Natural killer cell (primary cell): ENCODE measurements around the gene SAE1. TPM values are rescaled to one million over a fixed set of nuclear protein-coding genes. Genes with fewer than 3 reads are reported as not detected.

Experiments
- ATAC-seq, 3 donors: fragments of 150-1000 bp in 2 of 3; fragments of 200-7000 bp in 1 of 3; cut with Tn5 transposase; 1 replicate in 1 of 3; 2 replicates in 2 of 3; pipeline ENCODE4 v1.10.0; 2021; ENCODE audit warnings: mild to moderate bottlenecking in 2 of 3, moderate library complexity in 2 of 3
- DNase-seq, 2 donors: peaks; one replicate each; pipeline versions ENCODE4 v3.0.0 to v3.0.0-alpha.2; 2013 to 2021; ENCODE audit warnings: mixed read lengths in 1 of 2
- H3K27ac ChIP-seq: one replicate; pipeline ENCODE4 v1.5.1; 2013; ENCODE audit warnings: mild to moderate bottlenecking, low read length
- H3K27me3 ChIP-seq: one replicate; pipeline ENCODE4 v1.6.1; 2013; ENCODE audit warnings: low read length; ENCODE audit not compliant: control insufficient read depth, insufficient read depth
- H3K36me3 ChIP-seq: one replicate; pipeline ENCODE4 v1.6.1; 2013; ENCODE audit warnings: low read length; ENCODE audit not compliant: control insufficient read depth, insufficient read depth
- H3K4me1 ChIP-seq: one replicate; pipeline ENCODE4 v1.6.1; 2013; ENCODE audit warnings: low read length; ENCODE audit not compliant: control insufficient read depth, insufficient read depth
- H3K4me3 ChIP-seq: one replicate; pipeline ENCODE4 v1.5.1; 2013; ENCODE audit warnings: low read length
- H3K9me3 ChIP-seq: one replicate; pipeline ENCODE4 v1.6.1; 2013; ENCODE audit warnings: low read length; ENCODE audit not compliant: control insufficient read depth, insufficient read depth
- H3K27ac Mint-ChIP-seq, 2 donors: one replicate each; pipeline ENCODE4 v1.8.0; 2022; ENCODE audit warnings: mild to moderate bottlenecking in 2 of 2, mixed read lengths in 2 of 2, moderate library complexity in 1 of 2
- H3K27me3 Mint-ChIP-seq, 2 donors: one replicate each; pipeline ENCODE4 v1.8.0; 2022; ENCODE audit warnings: low read depth in 2 of 2, mixed read lengths in 2 of 2
- H3K36me3 Mint-ChIP-seq: one replicate; pipeline ENCODE4 v1.8.0; 2022; ENCODE audit warnings: mixed read lengths
- H3K4me1 Mint-ChIP-seq, 2 donors: one replicate each; pipeline ENCODE4 v1.8.0; 2022; ENCODE audit warnings: mixed read lengths in 2 of 2
- H3K4me3 Mint-ChIP-seq: one replicate; pipeline ENCODE4 v1.8.0; 2022; ENCODE audit warnings: mild to moderate bottlenecking, moderate library complexity, mixed read lengths
- H3K9me3 Mint-ChIP-seq, 2 donors: one replicate each; pipeline ENCODE4 v1.8.0; 2022; ENCODE audit warnings: mixed read lengths in 2 of 2
- WGBS: methylation state at CpG from one replicate; pipeline ENCODE4 v1.1.7; 2013; ENCODE audit warnings: missing lambda C conversion rate; ENCODE audit not compliant: insufficient coverage; 5-methylcytosine and 5-hydroxymethylcytosine counted together
- intact Hi-C: fragments of 100-400 bp; cut with micrococcal nuclease; formaldehyde crosslinking; loops from one replicate; pipeline ENCODE4 v1.14.2; 2022
- total RNA-seq, 4 donors: library from RNA; stranded (reverse); fragments of 120-200 nt in 1 of 4; gene quantifications; one replicate each; pipeline versions ENCODE4 v1.2.3 to v1.2.4, GENCODE V29; 2013 to 2022
- TF ChIP-seq, protein P1 (sequence below): fragments of 200-600 bp; IDR thresholded peaks from one replicate; pipeline ENCODE4 v1.8.0; 2022; ENCODE audit warnings: antibody characterized with exemption

Gene SAE1
- total RNA-seq, 3 donors from 2014 or later (not counting 1 experiment from before 2014, with no cell fraction given), result 42.5 to 49.3 (median 46.0) TPM

DNA sequence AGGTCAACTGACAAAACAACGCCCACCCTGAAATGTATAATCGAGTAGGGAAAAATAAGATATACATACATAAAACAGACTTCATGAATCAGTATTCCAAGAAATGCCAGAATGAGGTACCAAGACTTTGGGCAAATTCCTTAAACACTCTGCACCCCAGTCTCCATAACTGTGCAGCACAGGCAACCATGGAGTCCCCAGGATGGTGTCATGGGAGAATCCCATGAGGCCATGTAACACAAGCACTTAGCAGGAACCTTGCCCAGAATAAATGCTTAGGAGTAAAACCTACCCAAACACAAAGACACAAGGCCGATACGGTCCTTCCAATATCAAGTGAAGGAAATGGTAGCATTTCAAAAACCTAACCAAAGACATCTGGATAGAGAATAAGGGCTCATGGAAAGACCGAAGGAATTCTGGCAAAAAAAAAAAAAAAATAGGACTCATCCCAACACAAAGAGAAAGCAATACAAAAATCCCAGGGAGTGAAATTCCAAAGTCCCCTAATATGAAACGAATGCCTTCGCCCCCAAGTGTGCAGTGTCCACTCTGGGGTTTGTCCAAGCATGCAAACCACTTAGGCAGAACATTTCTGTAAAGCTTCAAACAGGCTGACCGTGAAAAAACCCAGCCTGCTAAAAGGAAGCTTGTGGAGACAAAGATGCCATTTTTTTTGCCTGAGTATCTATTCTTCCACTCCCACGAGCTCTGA, 28.1 kb upstream of the SAE1 start:
- Histone ChIP-seq H3K27ac (no peak overlapping the region), H3K36me3 (peaks cover 9% of the 10 kb centered on the region), H3K4me1 (peaks cover 15% of the 10 kb centered on the region), H3K4me3 (no peak overlapping the region), H3K27me3 (no peaks in the 10 kb centered on the region), H3K9me3 (no peaks in the 10 kb centered on the region)
- no peak overlapping the region for H3K4me3 Mint-ChIP-seq
- 94% methylated on average over 6 of the region's 9 CpGs for WGBS
- H3K4me1 Mint-ChIP-seq, result peaks cover 31 to 35% of the 10 kb centered on the region in 2 donors
- DNase-seq (no peak), ATAC-seq (no peak)
- no peaks in the 10 kb centered on the region for H3K36me3 Mint-ChIP-seq
- TF ChIP-seq, protein P1, sequence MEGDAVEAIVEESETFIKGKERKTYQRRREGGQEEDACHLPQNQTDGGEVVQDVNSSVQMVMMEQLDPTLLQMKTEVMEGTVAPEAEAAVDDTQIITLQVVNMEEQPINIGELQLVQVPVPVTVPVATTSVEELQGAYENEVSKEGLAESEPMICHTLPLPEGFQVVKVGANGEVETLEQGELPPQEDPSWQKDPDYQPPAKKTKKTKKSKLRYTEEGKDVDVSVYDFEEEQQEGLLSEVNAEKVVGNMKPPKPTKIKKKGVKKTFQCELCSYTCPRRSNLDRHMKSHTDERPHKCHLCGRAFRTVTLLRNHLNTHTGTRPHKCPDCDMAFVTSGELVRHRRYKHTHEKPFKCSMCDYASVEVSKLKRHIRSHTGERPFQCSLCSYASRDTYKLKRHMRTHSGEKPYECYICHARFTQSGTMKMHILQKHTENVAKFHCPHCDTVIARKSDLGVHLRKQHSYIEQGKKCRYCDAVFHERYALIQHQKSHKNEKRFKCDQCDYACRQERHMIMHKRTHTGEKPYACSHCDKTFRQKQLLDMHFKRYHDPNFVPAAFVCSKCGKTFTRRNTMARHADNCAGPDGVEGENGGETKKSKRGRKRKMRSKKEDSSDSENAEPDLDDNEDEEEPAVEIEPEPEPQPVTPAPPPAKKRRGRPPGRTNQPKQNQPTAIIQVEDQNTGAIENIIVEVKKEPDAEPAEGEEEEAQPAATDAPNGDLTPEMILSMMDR, result no peak
- intact Hi-C loops, result no loop called here
- H3K27ac Mint-ChIP-seq, result no peak overlapping the region
- no peaks in the 10 kb centered on the region for H3K27me3 Mint-ChIP-seq
- no peaks in the 10 kb centered on the region for H3K9me3 Mint-ChIP-seq

DNA sequence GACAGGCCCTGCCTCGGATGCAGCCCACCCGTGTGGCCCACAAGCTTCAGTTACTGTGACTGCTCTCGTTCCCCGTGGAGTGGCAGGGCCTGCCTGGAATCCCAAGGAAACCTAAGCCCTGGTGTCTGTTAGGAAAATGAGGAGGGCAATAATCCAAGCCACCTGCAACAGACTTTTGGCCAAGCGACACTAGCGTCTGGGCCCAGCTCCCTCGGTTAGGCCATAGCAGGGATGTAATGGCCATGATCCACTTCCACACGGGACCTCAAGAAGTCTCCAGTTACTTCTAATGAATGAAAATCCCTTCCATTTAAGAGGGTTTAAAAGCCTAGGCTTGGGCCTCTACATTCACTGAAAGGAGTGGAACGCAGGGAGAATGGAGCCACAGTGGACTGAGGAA, 26.0 kb upstream of the SAE1 start:
- Histone ChIP-seq H3K27ac (no peak overlapping the region), H3K9me3 (no peaks in the 10 kb centered on the region), H3K4me1 (peaks cover 22% of the 10 kb centered on the region), H3K36me3 (peaks cover 6% of the 10 kb centered on the region), H3K27me3 (no peaks in the 10 kb centered on the region), H3K4me3 (no peak overlapping the region)
- no peak overlapping the region for H3K27ac Mint-ChIP-seq
- DNase-seq (no peak), ATAC-seq (no peak)
- no peaks in the 10 kb centered on the region for H3K36me3 Mint-ChIP-seq
- H3K4me1 Mint-ChIP-seq, result peaks cover 47 to 51% of the 10 kb centered on the region in 2 donors
- intact Hi-C loops, result no loop called here
- TF ChIP-seq, protein P1, result no peak
- H3K9me3 Mint-ChIP-seq, result no peaks in the 10 kb centered on the region
- H3K27me3 Mint-ChIP-seq, result no peaks in the 10 kb centered on the region
- H3K4me3 Mint-ChIP-seq, result no peak overlapping the region
- WGBS, result 95% methylated on average over 9 of the region's 9 CpGs

DNA sequence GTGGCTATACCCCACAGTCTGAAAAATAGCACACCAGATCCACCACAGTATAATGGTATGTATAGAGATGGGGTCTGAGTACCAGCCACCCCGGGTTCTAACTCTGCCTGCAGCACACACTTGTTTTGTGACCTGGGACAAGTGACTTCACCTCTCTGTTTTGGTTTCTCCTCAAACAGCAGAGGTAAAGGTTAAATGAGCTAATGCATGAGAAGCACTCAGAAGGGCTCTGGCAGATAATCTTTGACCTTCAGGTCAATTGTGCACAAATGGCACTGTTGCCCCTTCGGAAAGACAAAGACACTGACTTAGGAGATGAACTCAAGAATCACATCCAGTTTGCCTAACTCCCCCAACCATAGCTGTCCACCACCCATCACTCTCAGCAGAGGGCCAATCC, 24.8 kb upstream of the SAE1 start:
- no peaks in the 10 kb centered on the region for H3K9me3 ChIP-seq
- no peaks in the 10 kb centered on the region for H3K9me3 Mint-ChIP-seq
- TF ChIP-seq, protein P1, result no peak
- H3K4me3 Mint-ChIP-seq, result no peak overlapping the region
- ATAC-seq (no peak), DNase-seq (no peak)
- WGBS, result 75% methylated on average over 2 of the region's 2 CpGs
- intact Hi-C loops, result no loop called here
- H3K4me1 ChIP-seq, result peaks cover 26% of the 10 kb centered on the region
- no peaks in the 10 kb centered on the region for H3K27me3 Mint-ChIP-seq
- H3K27me3 ChIP-seq, result no peaks in the 10 kb centered on the region
- H3K36me3 ChIP-seq, result peaks cover 8% of the 10 kb centered on the region
- H3K27ac ChIP-seq, result no peak overlapping the region
- H3K4me3 ChIP-seq, result no peak overlapping the region
- peak overlapping the region; percentile 28 to 99 for H3K27ac Mint-ChIP-seq
- H3K36me3 Mint-ChIP-seq, result no peaks in the 10 kb centered on the region
- H3K4me1 Mint-ChIP-seq, result peaks cover 58 to 59% of the 10 kb centered on the region in 2 donors

DNA sequence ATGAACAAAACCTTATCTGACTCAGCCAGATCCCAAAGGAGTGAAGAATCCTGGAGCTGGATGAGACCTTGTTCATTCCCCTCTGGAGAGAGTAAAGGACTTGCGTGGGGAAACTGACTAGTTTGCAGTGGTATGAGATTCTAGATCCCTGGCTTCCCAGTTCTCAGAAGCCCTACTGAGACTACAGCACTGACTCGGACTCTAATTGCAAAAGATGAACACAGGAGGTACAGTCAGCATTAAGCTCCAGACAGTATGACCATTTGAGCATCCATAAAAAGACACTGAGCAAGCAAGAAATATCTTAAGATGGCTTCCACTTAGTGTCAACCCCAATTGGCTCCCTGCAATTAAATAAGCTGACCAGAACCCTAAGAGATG, 23.8 kb upstream of the SAE1 start:
- ATAC-seq (no peak), DNase-seq (no peak)
- peaks cover 65 to 66% of the 10 kb centered on the region in 2 donors for H3K4me1 Mint-ChIP-seq
- no peaks in the 10 kb centered on the region for H3K9me3 Mint-ChIP-seq
- H3K27me3 Mint-ChIP-seq, result no peaks in the 10 kb centered on the region
- no peaks in the 10 kb centered on the region for H3K27me3 ChIP-seq
- H3K36me3 Mint-ChIP-seq, result no peaks in the 10 kb centered on the region
- intact Hi-C loops, result no loop called here
- peak overlapping the region; percentile 44 for H3K27ac ChIP-seq
- 98% methylated on average over 2 of the region's 2 CpGs for WGBS
- TF ChIP-seq, protein P1, result no peak
- no peaks in the 10 kb centered on the region for H3K9me3 ChIP-seq
- no peak overlapping the region for H3K4me3 ChIP-seq
- no peak overlapping the region for H3K4me3 Mint-ChIP-seq
- H3K27ac Mint-ChIP-seq, result peak overlapping the region; percentile 99 to 100
- peaks cover 8% of the 10 kb centered on the region for H3K36me3 ChIP-seq
- peaks cover 26% of the 10 kb centered on the region for H3K4me1 ChIP-seq
